Neural progenitor cell (in vitro differentiated cells): ENCODE data around the gene KSR1.

Experiments
- EZH2 ChIP-seq: fragments of 200-600 bp; sonication (generic); IDR thresholded peaks from 2 replicates; pipeline ENCODE4 v1.6.1; 2017; ENCODE audit warnings: antibody characterized with exemption, mild to moderate bottlenecking, moderate library complexity
- TF ChIP-seq, protein P1 (sequence below): fragments of 200-600 bp; sonication (generic); IDR thresholded peaks from 2 replicates; pipeline ENCODE4 v1.5.1; 2017; ENCODE audit warnings: antibody characterized with exemption, mild to moderate bottlenecking

DNA sequence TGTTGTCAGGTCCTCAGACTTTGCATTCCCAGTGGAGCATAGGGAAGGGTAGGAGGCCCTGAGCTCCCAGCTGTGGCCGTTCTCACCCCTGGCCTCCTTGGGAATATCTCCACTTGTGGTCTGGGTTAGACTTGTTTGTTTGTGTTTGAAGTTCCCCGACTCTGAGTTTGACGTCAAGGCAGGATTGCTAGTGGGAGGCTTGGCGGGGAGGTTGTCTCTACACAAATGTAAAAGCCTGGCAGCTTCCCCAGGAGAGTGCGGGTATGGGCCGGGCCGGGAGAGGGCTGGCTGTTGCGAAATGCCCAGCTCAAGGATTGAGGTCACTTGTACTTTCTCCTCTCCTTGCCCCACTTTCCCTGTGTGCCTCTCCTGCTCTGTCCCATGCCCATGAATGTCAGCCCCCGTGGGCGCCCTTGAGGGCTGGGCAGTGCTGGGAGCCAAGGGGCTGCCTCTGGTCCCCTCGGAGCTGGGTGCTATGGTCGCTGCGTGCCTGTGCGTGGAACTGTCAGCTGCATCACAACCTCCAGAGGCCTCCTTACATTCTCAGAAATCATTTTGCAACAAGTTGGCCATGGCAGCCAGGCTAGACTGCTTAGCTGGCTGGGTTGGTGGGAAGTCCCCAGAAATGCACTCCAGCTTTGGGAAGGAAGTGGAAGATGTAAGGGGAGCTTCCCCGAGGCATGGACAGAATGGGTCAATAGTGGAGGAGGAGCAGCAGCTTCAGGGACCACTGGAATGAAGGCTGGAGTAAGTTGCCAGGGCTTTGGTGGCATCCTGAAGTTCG lies 84.3 kb downstream of the KSR1 start:
- TF ChIP-seq EZH2: no peak
- TF ChIP-seq, protein P1, sequence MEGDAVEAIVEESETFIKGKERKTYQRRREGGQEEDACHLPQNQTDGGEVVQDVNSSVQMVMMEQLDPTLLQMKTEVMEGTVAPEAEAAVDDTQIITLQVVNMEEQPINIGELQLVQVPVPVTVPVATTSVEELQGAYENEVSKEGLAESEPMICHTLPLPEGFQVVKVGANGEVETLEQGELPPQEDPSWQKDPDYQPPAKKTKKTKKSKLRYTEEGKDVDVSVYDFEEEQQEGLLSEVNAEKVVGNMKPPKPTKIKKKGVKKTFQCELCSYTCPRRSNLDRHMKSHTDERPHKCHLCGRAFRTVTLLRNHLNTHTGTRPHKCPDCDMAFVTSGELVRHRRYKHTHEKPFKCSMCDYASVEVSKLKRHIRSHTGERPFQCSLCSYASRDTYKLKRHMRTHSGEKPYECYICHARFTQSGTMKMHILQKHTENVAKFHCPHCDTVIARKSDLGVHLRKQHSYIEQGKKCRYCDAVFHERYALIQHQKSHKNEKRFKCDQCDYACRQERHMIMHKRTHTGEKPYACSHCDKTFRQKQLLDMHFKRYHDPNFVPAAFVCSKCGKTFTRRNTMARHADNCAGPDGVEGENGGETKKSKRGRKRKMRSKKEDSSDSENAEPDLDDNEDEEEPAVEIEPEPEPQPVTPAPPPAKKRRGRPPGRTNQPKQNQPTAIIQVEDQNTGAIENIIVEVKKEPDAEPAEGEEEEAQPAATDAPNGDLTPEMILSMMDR: no peak
